Choroid plexus epithelial cell (primary cell): ENCODE measurements around the gene PROX2.

ENCODE experiments used
- DNase-seq: peaks from one replicate; pipeline ENCODE4 v3.0.0-alpha.2; 2010; ENCODE audit warnings: low read depth
- H3K4me3 ChIP-seq: 2 replicates; pipeline ENCODE4 v1.5.1; 2011; ENCODE audit warnings: low read depth, mild to moderate bottlenecking, control low read depth, low read length, moderate library complexity
- TF ChIP-seq, protein P1 (sequence below): conservative IDR thresholded peaks from 2 replicates; pipeline ENCODE4 v1.5.1; 2011; ENCODE audit warnings: low read depth, mild to moderate bottlenecking, control low read depth, inconsistent platforms, low read length, moderate library complexity

PROX2 gene, protein sequence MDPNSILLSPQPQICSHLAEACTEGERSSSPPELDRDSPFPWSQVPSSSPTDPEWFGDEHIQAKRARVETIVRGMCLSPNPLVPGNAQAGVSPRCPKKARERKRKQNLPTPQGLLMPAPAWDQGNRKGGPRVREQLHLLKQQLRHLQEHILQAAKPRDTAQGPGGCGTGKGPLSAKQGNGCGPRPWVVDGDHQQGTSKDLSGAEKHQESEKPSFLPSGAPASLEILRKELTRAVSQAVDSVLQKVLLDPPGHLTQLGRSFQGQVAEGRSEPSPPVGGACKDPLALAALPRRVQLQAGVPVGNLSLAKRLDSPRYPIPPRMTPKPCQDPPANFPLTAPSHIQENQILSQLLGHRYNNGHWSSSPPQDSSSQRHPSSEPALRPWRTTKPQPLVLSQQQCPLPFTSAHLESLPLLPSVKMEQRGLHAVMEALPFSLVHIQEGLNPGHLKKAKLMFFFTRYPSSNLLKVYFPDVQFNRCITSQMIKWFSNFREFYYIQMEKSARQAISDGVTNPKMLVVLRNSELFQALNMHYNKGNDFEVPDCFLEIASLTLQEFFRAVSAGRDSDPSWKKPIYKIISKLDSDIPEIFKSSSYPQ

DNA sequence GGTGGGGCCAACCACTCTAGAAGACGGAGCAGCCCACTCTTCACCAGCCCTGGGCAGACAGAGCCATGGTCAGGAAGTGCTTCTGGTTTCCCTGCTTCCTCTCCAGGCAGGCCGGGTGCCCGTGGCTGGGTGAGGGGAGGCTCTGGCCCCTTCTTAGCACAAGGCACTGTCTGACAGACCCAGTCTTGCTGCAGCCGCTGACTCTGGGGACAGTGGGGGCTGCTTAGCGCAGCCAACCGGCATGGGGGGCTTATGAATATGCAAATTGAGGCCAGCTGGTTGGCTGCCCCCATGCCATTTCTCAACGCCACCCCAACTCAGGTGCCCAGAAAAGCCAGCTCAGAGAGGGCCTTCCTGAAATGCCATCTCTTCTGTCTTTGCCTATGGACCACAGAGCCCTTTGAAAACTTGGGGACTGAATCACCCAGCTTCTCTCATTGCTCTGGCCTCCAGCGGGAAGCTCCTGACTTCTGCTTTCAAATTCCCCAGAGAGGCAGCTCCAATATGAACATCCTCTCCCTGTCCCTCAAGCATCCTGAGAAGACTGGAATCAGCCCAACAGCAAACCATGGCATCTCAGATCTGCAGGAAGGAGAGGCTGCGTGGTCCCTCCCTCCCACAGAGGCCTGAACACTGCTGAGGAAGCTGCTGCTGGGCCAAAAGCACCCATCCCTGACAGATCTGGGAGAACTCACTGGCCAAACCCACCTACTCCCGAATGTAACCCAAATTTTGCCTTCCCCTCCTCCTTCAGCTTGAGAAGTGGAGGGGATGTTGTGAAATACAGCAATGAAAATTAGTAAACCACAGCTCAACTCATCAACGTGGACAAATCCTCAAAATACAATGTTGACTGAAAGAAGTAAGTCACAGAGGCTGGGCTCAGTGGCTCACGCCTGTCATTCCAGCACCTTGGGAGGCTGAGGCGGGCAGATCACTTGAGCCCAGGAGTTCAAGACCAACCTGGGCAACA, at the start of gene PROX2:
Gene PROX2 (minus strand): TSS at position 205 of the 973 bp plus-strand sequence. CDS start 12,311 bp downstream, outside the sequence.
- no peak within 1 kb of the TSS for H3K4me3 ChIP-seq

DNA sequence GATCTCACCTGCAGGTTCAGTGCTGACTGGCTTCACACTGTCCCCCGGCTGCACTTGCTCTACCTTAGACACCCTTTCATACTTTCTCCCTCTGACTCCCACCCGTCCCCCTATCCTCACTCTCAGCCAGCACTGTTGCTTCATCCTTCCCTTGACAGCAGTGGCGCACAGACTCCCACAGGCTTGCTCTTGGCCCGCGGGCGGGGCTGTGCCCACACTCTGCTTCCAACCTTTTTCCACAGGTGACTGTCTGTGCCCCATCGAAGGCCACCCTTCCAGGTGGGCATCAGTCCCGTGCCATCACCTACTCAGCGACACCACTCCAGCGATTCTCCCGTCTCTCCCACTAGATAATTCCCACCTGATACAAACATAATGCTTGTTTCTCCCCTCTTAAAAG, 48.1 kb upstream of the PROX2 start:
- TF ChIP-seq, protein P1, sequence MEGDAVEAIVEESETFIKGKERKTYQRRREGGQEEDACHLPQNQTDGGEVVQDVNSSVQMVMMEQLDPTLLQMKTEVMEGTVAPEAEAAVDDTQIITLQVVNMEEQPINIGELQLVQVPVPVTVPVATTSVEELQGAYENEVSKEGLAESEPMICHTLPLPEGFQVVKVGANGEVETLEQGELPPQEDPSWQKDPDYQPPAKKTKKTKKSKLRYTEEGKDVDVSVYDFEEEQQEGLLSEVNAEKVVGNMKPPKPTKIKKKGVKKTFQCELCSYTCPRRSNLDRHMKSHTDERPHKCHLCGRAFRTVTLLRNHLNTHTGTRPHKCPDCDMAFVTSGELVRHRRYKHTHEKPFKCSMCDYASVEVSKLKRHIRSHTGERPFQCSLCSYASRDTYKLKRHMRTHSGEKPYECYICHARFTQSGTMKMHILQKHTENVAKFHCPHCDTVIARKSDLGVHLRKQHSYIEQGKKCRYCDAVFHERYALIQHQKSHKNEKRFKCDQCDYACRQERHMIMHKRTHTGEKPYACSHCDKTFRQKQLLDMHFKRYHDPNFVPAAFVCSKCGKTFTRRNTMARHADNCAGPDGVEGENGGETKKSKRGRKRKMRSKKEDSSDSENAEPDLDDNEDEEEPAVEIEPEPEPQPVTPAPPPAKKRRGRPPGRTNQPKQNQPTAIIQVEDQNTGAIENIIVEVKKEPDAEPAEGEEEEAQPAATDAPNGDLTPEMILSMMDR: no peak
- DNase-seq: no peak
- H3K4me3 ChIP-seq: no peak overlapping the region

More for the DNA sequence above, at the start of gene PROX2:
- TF ChIP-seq, protein P1: no peak
- no peak for DNase-seq

DNA sequence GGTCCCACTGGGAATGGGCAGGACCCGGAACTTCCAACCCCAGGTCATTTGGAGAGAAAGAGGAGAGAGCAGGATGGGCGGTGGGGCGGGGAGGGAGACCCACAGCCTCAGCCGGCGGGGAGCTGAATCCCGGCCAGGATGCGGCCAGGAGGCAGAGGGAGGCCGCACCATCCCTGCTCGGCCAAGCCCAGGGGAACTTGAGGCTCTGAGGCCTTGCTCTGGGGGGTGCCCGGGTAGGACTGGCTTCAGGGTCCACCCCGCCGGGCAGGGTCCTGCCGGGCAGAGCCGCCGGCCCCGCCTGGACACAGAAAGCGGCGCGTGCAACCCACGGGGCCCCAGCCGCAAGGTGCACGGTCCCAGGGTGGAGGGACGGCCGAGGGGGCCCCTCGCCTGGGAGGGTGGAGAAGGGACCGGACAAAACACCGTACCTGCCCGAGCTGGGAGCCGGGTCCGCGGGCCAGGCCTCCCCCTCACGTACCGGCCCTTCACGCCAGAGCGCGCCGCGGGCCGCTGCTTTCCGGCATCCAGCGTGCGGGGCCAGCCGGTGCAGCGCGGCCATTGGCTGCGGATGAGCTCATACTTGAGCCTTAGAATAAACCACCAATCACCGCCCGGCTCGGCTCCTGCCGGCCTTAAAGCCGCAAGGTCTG, 46.9 kb upstream of the PROX2 start, which contains the start of gene RPS6KL1:
Gene RPS6KL1 (minus strand): TSS at position 509 of the 650 bp plus-strand sequence. CDS start 1,719 bp downstream, outside the sequence.
- H3K4me3 ChIP-seq: peak within 1 kb of the TSS; percentile 65
- TF ChIP-seq, protein P1: no peak
- DNase-seq: peak; percentile 82

DNA sequence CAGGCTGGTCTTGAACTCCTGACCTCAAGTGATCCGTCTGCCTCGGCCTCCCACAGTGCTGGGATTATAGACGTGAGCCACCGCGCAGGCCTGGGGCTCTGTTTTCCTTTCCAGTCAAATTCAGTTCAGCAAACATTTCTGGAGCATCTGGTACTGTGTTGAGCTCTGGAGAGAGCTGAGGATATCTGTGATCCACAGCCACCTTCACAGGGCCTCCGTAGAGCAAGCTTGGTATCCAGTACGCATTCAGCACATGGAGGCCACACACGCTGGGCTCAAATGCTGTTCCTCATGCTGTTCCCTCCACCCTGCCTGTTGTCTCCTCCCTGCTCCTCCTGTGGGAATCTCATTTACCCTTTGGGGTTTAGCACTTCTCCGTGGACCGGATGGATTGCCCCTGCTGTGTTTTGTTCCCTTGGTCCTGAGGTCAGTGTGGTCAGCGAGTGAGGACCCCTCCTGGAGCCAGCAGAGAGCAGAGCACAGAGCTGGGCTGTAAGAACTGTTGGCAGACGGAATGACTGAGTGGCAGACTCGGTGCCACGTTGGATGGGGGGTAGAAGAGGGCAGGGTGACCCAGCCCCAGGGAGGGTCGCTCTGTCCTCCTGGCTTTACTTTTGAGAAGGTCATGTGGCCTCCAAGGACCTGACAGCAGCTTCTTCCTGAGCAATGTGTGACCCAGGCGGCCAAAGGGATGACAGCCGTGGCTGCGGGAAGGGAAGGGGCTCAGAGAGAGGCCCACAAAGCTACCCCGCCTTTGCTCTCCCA, 46.2 kb upstream of the PROX2 start:
- no peak for DNase-seq
- H3K4me3 ChIP-seq: no peak overlapping the region
- TF ChIP-seq, protein P1: no peak

DNA sequence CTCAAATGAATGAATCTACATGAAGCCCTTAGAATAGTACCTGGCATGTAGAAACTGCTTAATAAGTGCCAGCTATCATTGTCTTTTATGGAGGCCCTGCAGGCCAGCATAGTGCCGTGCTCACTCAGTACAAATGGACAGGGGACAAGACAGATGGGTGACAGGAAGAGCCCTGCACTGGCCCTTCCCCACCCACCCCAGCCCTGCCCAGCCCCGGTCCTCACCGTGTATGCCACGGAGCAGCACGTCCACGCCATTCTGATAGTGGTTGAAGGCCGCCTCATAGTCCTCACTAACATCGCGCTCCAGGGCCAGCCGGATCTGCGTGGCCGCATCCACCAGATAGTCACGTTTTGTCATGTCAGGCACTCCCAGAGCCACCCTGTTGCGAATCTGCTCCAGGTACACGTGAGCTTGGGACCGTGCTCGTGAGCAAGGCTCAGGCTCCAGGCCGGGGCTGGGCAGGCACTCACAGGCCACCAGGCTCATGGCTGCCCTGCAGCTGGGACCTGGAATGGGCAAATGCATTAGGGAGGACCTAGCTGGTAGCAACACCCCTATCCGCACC, 45.2 kb upstream of the PROX2 start:
- TF ChIP-seq, protein P1: no peak
- no peak overlapping the region for H3K4me3 ChIP-seq

More for the DNA sequence above, 45.2 kb upstream of the PROX2 start:
- no peak for DNase-seq
